SU-DHL-6 (cell line): ENCODE measurements around the gene MARVELD3.

Source experiments
- H2AFZ ChIP-seq: fragments of 200-600 bp; sonication (generic); 2 replicates; pipeline ENCODE4 v1.6.1; 2014; ENCODE audit warnings: low read depth, mild to moderate bottlenecking, moderate library complexity, mixed read lengths, antibody characterized with exemption, low read length; ENCODE audit not compliant: severe bottlenecking
- H3F3A ChIP-seq: fragments of 200-600 bp; shearing (Covaris generic); 2 replicates; pipeline ENCODE4 v1.6.0; 2016; ENCODE audit warnings: antibody characterized with exemption, mild to moderate bottlenecking; ENCODE audit not compliant: insufficient read depth
- H3K27ac ChIP-seq: fragments of 200-600 bp; sonication (generic); 2 replicates; pipeline ENCODE4 v1.5.1; 2016; ENCODE audit warnings: low read depth, mild to moderate bottlenecking, low read length, moderate library complexity, mixed read lengths
- H3K27me3 ChIP-seq: fragments of 200-600 bp; sonication (generic), shearing (Covaris generic); 2 replicates; pipeline ENCODE4 v1.6.0; 2014; ENCODE audit warnings: mild to moderate bottlenecking, low read length
- H3K36me3 ChIP-seq: fragments of 200-600 bp; sonication (generic); 2 replicates; pipeline ENCODE4 v1.6.1; 2014; ENCODE audit warnings: mild to moderate bottlenecking, low read length, mixed read lengths
- H3K4me2 ChIP-seq: fragments of 300-600, 200-600 bp; shearing (Covaris generic), sonication (generic); 2 replicates; pipeline ENCODE4 v1.6.0; 2014; ENCODE audit warnings: low read length, low read depth, mild to moderate bottlenecking; ENCODE audit not compliant: poor library complexity, severe bottlenecking
- H3K4me3 ChIP-seq: fragments of 200-600 bp; sonication (generic); 2 replicates; pipeline ENCODE4 v1.5.1; 2014; ENCODE audit warnings: antibody characterized with exemption, low read length, mild to moderate bottlenecking, mixed read lengths; ENCODE audit not compliant: insufficient read depth, poor library complexity, severe bottlenecking
- H3K79me2 ChIP-seq: fragments of 200-600 bp; sonication (generic); 2 replicates; pipeline ENCODE4 v1.6.1; 2014; ENCODE audit warnings: mild to moderate bottlenecking, low read length, moderate library complexity; ENCODE audit not compliant: insufficient read depth
- H3K9ac ChIP-seq: fragments of 200-600 bp; sonication (generic); 2 replicates; pipeline ENCODE4 v1.7.0; 2014; ENCODE audit warnings: mild to moderate bottlenecking, low read length
- H3K9me2 ChIP-seq: fragments of 200-600 bp; sonication (generic); replicated peaks from 2 replicates; pipeline ENCODE4 v1.6.1; 2014; ENCODE audit warnings: low read length; ENCODE audit not compliant: insufficient read depth
- H3K9me3 ChIP-seq: fragments of 200-600 bp; sonication (generic); 2 replicates; pipeline ENCODE4 v1.6.1; 2014; ENCODE audit warnings: low read length, mixed read lengths; ENCODE audit not compliant: insufficient read depth
- H4K20me1 ChIP-seq: fragments of 200-600 bp; sonication (generic); 2 replicates; pipeline ENCODE4 v1.6.1; 2014; ENCODE audit warnings: low read depth, mild to moderate bottlenecking, antibody characterized with exemption, low read length, moderate library complexity, mixed read lengths
- EZH2phosphoT487 ChIP-seq: fragments of 200-600 bp; sonication (generic), shearing (Covaris generic); conservative IDR thresholded peaks from 2 replicates; pipeline ENCODE4 v1.6.1; 2018; ENCODE audit warnings: mild to moderate bottlenecking, antibody characterized with exemption, low read length, moderate library complexity, mixed read lengths
- TF ChIP-seq, protein P1 (sequence below): fragments of 200-600 bp; sonication (generic); IDR thresholded peaks from one replicate; pipeline ENCODE4 v1.5.1; 2017; ENCODE audit warnings: antibody characterized with exemption, mild to moderate bottlenecking, low read length, moderate library complexity; ENCODE audit not compliant: insufficient read depth, poor library complexity, severe bottlenecking

MARVELD3 gene

GRCh38 chr16:71627731-71628181, 1.8 kb downstream of the MARVELD3 start:
- Histone ChIP-seq H3K79me2 (no peaks in the 10 kb centered on the region), H3K27ac (no peak overlapping the region), H3K9me3 (no peaks in the 10 kb centered on the region), H3K9me2 (no peaks in the 10 kb centered on the region), H3K4me2 (no peak overlapping the region), H3K4me3 (no peak overlapping the region), H2AFZ (no peak overlapping the region), H3K27me3 (no peaks in the 10 kb centered on the region), H3F3A (no peaks in the 10 kb centered on the region), H3K36me3 (no peaks in the 10 kb centered on the region), H3K9ac (no peak overlapping the region), H4K20me1 (no peaks in the 10 kb centered on the region)
- TF ChIP-seq, protein P1, sequence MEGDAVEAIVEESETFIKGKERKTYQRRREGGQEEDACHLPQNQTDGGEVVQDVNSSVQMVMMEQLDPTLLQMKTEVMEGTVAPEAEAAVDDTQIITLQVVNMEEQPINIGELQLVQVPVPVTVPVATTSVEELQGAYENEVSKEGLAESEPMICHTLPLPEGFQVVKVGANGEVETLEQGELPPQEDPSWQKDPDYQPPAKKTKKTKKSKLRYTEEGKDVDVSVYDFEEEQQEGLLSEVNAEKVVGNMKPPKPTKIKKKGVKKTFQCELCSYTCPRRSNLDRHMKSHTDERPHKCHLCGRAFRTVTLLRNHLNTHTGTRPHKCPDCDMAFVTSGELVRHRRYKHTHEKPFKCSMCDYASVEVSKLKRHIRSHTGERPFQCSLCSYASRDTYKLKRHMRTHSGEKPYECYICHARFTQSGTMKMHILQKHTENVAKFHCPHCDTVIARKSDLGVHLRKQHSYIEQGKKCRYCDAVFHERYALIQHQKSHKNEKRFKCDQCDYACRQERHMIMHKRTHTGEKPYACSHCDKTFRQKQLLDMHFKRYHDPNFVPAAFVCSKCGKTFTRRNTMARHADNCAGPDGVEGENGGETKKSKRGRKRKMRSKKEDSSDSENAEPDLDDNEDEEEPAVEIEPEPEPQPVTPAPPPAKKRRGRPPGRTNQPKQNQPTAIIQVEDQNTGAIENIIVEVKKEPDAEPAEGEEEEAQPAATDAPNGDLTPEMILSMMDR, result no peak
- TF ChIP-seq EZH2phosphoT487, result no peak

GRCh38 chr16:71628810-71629209, 2.8 kb downstream of the MARVELD3 start:
- Histone ChIP-seq H2AFZ (no peak overlapping the region), H3K79me2 (no peaks in the 10 kb centered on the region), H3F3A (no peaks in the 10 kb centered on the region), H3K36me3 (no peaks in the 10 kb centered on the region), H4K20me1 (no peaks in the 10 kb centered on the region), H3K9me2 (no peaks in the 10 kb centered on the region), H3K4me2 (no peak overlapping the region), H3K27me3 (no peaks in the 10 kb centered on the region), H3K9ac (no peak overlapping the region), H3K9me3 (no peaks in the 10 kb centered on the region), H3K4me3 (no peak overlapping the region), H3K27ac (no peak overlapping the region)
- TF ChIP-seq, protein P1, result no peak
- no peak for TF ChIP-seq EZH2phosphoT487

DNA sequence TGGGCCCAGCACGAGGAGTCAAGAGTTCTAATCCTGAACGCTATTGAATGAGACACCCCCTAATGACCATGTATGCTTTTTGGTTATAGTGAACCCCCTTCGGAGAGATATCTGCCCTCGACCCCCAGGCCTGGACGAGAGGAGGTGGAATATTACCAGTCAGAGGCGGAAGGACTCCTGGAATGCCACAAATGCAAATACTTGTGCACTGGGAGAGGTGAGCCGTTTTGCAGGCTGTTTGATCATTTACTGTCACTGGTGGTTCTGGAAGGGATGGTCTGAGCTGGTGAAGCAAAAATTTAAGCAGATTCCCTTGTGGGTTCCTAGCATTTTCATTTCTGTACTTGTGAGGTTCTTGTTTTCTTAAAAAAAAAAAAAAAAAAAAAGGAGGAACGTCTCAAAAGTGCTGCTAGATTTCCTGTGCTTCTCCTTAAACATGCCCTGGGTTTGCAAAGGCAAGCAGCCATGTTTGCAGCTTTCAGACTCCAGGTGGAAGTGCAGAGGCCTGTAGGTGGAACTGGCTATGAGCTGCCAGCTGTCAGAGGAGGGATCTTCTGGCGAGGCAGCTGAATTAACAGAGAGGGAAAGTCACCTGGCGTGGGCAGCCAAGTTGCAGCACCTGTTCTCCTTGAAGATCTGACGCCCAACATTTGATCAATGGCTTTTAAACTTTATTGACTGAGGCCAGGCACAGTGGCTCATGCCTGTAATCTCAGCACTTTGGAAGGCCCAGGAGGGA, 3.5 kb downstream of the MARVELD3 start:
- Histone ChIP-seq H3F3A (no peaks in the 10 kb centered on the region), H3K27me3 (no peaks in the 10 kb centered on the region), H2AFZ (no peak overlapping the region), H3K79me2 (no peaks in the 10 kb centered on the region), H3K4me3 (no peak overlapping the region), H3K9me2 (no peaks in the 10 kb centered on the region), H3K36me3 (no peaks in the 10 kb centered on the region), H4K20me1 (no peaks in the 10 kb centered on the region), H3K4me2 (no peak overlapping the region), H3K27ac (no peak overlapping the region), H3K9ac (no peak overlapping the region), H3K9me3 (no peaks in the 10 kb centered on the region)
- TF ChIP-seq EZH2phosphoT487, result no peak
- TF ChIP-seq, protein P1, result no peak
